Naive thymus-derived CD4-positive, alpha-beta T cell (primary cell): ENCODE results near the gene IRGQ. TPM values are rescaled to one million over a fixed set of nuclear protein-coding genes. Genes with fewer than 3 reads are reported as not detected.

Source experiments
- ATAC-seq: fragments of 150-1000 bp; cut with Tn5 transposase; 2 replicates; pipeline ENCODE4 v1.10.0; 2021; ENCODE audit warnings: mild to moderate bottlenecking, moderate library complexity
- CTCF ChIA-PET: fragments of 350-600 bp; sonication (Branson Sonifier 250); formaldehyde crosslinking; loops from one replicate; lab custom pipeline; 2021; ENCODE audit warnings: antibody characterized with exemption; lab: Charles Lee
- POLR2A ChIA-PET: fragments of 350-600 bp; sonication (Branson Sonifier 250); formaldehyde crosslinking; loops from one replicate; lab custom pipeline; 2021; ENCODE audit warnings: antibody characterized with exemption, inconsistent platforms; lab: Charles Lee
- DNase-seq, 9 donors: peaks; one replicate each; pipeline versions ENCODE4 v3.0.0 to v3.0.0-alpha.2; 2020 to 2022; ENCODE audit warnings: mixed read lengths in 1 of 9
- H3K27ac ChIP-seq: one replicate; pipeline ENCODE4 v1.7.0; 2013; ENCODE audit warnings: mild to moderate bottlenecking, low read depth, low read length, moderate library complexity
- H3K27me3 ChIP-seq, 2 donors: one replicate each; pipeline ENCODE4 v1.7.0; 2013; ENCODE audit warnings: low read length in 2 of 2, mild to moderate bottlenecking in 2 of 2, moderate library complexity in 2 of 2; ENCODE audit not compliant: control insufficient read depth in 2 of 2, insufficient read depth in 2 of 2
- H3K36me3 ChIP-seq, 3 experiments: 1 replicate in 2 of 3; 2 replicates in 1 of 3; pipeline ENCODE4 v1.7.0; 2013; ENCODE audit warnings: low read length in 3 of 3, mild to moderate bottlenecking in 3 of 3, moderate library complexity in 1 of 3; ENCODE audit not compliant: insufficient read depth in 3 of 3, control insufficient read depth in 2 of 3
- H3K4me1 ChIP-seq, 2 donors: one replicate each; pipeline ENCODE4 v1.7.0; 2013; ENCODE audit warnings: low read length in 2 of 2, mild to moderate bottlenecking in 2 of 2, moderate library complexity in 1 of 2; ENCODE audit not compliant: control insufficient read depth in 2 of 2, insufficient read depth in 2 of 2
- H3K4me3 ChIP-seq: 2 replicates; pipeline ENCODE4 v1.7.0; 2013; ENCODE audit warnings: mild to moderate bottlenecking, low read length
- H3K9me3 ChIP-seq, 3 experiments: 1 replicate in 2 of 3; 2 replicates in 1 of 3; pipeline ENCODE4 v1.7.0; 2013; ENCODE audit warnings: low read length in 3 of 3; ENCODE audit not compliant: control insufficient read depth in 2 of 3
- H3K27ac Mint-ChIP-seq, 9 donors: one replicate each; pipeline ENCODE4 v1.8.0; 2020 to 2022; ENCODE audit warnings: mixed read lengths in 9 of 9, mild to moderate bottlenecking in 8 of 9, moderate library complexity in 5 of 9, inconsistent platforms in 2 of 9
- H3K27me3 Mint-ChIP-seq, 5 donors: one replicate each; pipeline ENCODE4 v1.8.0; 2021 to 2022; ENCODE audit warnings: mixed read lengths in 5 of 5, mild to moderate bottlenecking in 1 of 5
- H3K36me3 Mint-ChIP-seq, 5 donors: one replicate each; pipeline ENCODE4 v1.8.0; 2020 to 2022; ENCODE audit warnings: mixed read lengths in 5 of 5, mild to moderate bottlenecking in 3 of 5, inconsistent platforms in 1 of 5
- H3K4me1 Mint-ChIP-seq, 7 donors: one replicate each; pipeline ENCODE4 v1.8.0; 2020 to 2022; ENCODE audit warnings: mixed read lengths in 7 of 7, mild to moderate bottlenecking in 3 of 7, inconsistent platforms in 1 of 7
- H3K4me3 Mint-ChIP-seq, 10 donors: one replicate each; pipeline ENCODE4 v1.8.0; 2020 to 2022; ENCODE audit warnings: mild to moderate bottlenecking in 10 of 10, mixed read lengths in 10 of 10, moderate library complexity in 6 of 10, inconsistent platforms in 2 of 10
- H3K9me3 Mint-ChIP-seq, 11 donors: one replicate each; pipeline ENCODE4 v1.8.0; 2020 to 2022; ENCODE audit warnings: mixed read lengths in 11 of 11, mild to moderate bottlenecking in 4 of 11, inconsistent platforms in 1 of 11, moderate library complexity in 1 of 11
- intact Hi-C, 2 donors: fragments of 100-400 bp; cut with micrococcal nuclease; formaldehyde crosslinking; loops; one replicate each; pipeline ENCODE4 v1.15.1; 2023
- polyA plus RNA-seq, 2 donors: library from polyadenylated mRNA; unstranded; fragments of 300-500 nt; fragmentation: Illumina TruSeq; gene quantifications; one replicate each; pipeline ENCODE4 v1.2.3, GENCODE V29; 2021
- total RNA-seq, 6 experiments: library from RNA in 5 of 6; stranded (reverse) in 5 of 6; gene quantifications; 1 replicate in 5 of 6; 2 replicates in 1 of 6; pipeline ENCODE4 v1.2.3 and lab custom pipeline; 2021 to 2026

Gene IRGQ
- total and polyA plus RNA-seq, 7 experiments from 2014 or later: 0.32 to 43.8 (median 13.7) TPM

- peaks cover 4 to 60% (median 22%) of the 10 kb centered on the region in 5 donors for H3K36me3 Mint-ChIP-seq
- no peak overlapping the region for H3K27ac Mint-ChIP-seq
- peaks cover 0 to 11% (median 3%) of the 10 kb centered on the region in 11 donors for H3K9me3 Mint-ChIP-seq
- ATAC-seq: no peak
- Histone ChIP-seq H3K4me1 (no peaks in the 10 kb centered on the region), H3K27ac (no peak overlapping the region), H3K4me3 (no peak overlapping the region), H3K9me3 (peaks cover 0 to 3% (median 0%) of the 10 kb centered on the region in 3 experiments), H3K36me3 (peaks cover 0 to 87% (median 21%) of the 10 kb centered on the region in 3 experiments), H3K27me3 (no peaks in the 10 kb centered on the region)
- H3K4me3 Mint-ChIP-seq: no peak overlapping the region
- peaks cover 0 to 4% (median 0%) of the 10 kb centered on the region in 7 donors for H3K4me1 Mint-ChIP-seq
- ChIA-PET POLR2A (no interaction called here), CTCF (interaction anchor here (1.4 kb wide), 1 partner anchor 12 kb away, joined by 4 read pairs; no protein-coding TSS in a partner anchor)
- intact Hi-C loops: no loop called here
- no peak for DNase-seq
- H3K27me3 Mint-ChIP-seq: no peaks in the 10 kb centered on the region
Measured at GRCh38 chr19:43544077-43544476, 51.9 kb downstream of the IRGQ start.

- H3K9me3 ChIP-seq: peaks cover 0 to 10% (median 0%) of the 10 kb centered on the region in 3 experiments
- H3K36me3 ChIP-seq: peaks cover 0 to 89% (median 18%) of the 10 kb centered on the region in 3 experiments
- Mint-ChIP-seq H3K4me3 (no peak overlapping the region), H3K4me1 (peaks cover 0 to 4% (median 0%) of the 10 kb centered on the region in 7 donors), H3K9me3 (peaks cover 0 to 20% (median 7%) of the 10 kb centered on the region in 11 donors), H3K36me3 (peaks cover 13 to 67% (median 38%) of the 10 kb centered on the region in 5 donors), H3K27me3 (no peaks in the 10 kb centered on the region), H3K27ac (peak overlapping the region in 2 of 9 donors; percentile 45 to 56)
- no peak overlapping the region for H3K4me3 ChIP-seq
- no peak for DNase-seq
- ChIA-PET CTCF (interaction anchor here (1.1 kb wide), 1 partner anchor 12 kb away, joined by 4 read pairs; no protein-coding TSS in a partner anchor), POLR2A (interaction anchor here (0.6 kb wide), 1 partner anchor 22 kb away, joined by 3 read pairs; no protein-coding TSS in a partner anchor)
- ATAC-seq: no peak
- no peak overlapping the region for H3K27ac ChIP-seq
- intact Hi-C loops: no loop called here
- no peaks in the 10 kb centered on the region for H3K4me1 ChIP-seq
- no peaks in the 10 kb centered on the region for H3K27me3 ChIP-seq
Measured at GRCh38 chr19:43541920-43542650, 53.8 kb downstream of the IRGQ start.

- Mint-ChIP-seq H3K27me3 (no peaks in the 10 kb centered on the region), H3K4me1 (peaks cover 0 to 10% (median 2%) of the 10 kb centered on the region in 7 donors), H3K9me3 (peaks cover 0 to 20% (median 7%) of the 10 kb centered on the region in 11 donors), H3K36me3 (peaks cover 13 to 67% (median 38%) of the 10 kb centered on the region in 5 donors), H3K27ac (peak overlapping the region in 2 of 9 donors; percentile 2 to 65), H3K4me3 (no peak overlapping the region)
- ChIA-PET POLR2A (no interaction called here), CTCF (no interaction called here)
- ATAC-seq (no peak), DNase-seq (no peak)
- H3K27ac ChIP-seq: no peak overlapping the region
- H3K27me3 ChIP-seq: no peaks in the 10 kb centered on the region
- peaks cover 0 to 74% (median 14%) of the 10 kb centered on the region in 3 experiments for H3K36me3 ChIP-seq
- intact Hi-C loops: no loop called here
- H3K4me3 ChIP-seq: no peak overlapping the region
- no peaks in the 10 kb centered on the region for H3K4me1 ChIP-seq
- peaks cover 0 to 10% (median 0%) of the 10 kb centered on the region in 3 experiments for H3K9me3 ChIP-seq
Measured at GRCh38 chr19:43540381-43540780, 55.6 kb downstream of the IRGQ start.

- H3K27ac ChIP-seq: no peak overlapping the region
- ChIA-PET CTCF (interaction anchor here (0.6 to 4.1 kb wide), 2 partner anchors 16 to 62 kb away, joined by 3 to 20 read pairs; no protein-coding TSS in a partner anchor), POLR2A (no interaction called here)
- no peak overlapping the region for H3K4me3 ChIP-seq
- DNase-seq (no peak), ATAC-seq (no peak)
- Mint-ChIP-seq H3K9me3 (peaks cover 0 to 20% (median 7%) of the 10 kb centered on the region in 11 donors), H3K27ac (peak overlapping the region in 1 of 9 donors; percentile 32), H3K27me3 (no peaks in the 10 kb centered on the region), H3K36me3 (peaks cover 13 to 57% (median 38%) of the 10 kb centered on the region in 5 donors), H3K4me3 (no peak overlapping the region), H3K4me1 (peaks cover 2 to 13% (median 3%) of the 10 kb centered on the region in 7 donors)
- peaks cover 0 to 59% (median 8%) of the 10 kb centered on the region in 3 experiments for H3K36me3 ChIP-seq
- peaks cover 0 to 10% (median 0%) of the 10 kb centered on the region in 3 experiments for H3K9me3 ChIP-seq
- no peaks in the 10 kb centered on the region for H3K27me3 ChIP-seq
- intact Hi-C loops: no loop called here
- peaks cover 3 to 5% of the 10 kb centered on the region in 2 donors for H3K4me1 ChIP-seq
Measured at GRCh38 chr19:43538922-43539321, 57.0 kb downstream of the IRGQ start.

GRCh38 chr19:43534816-43535761, 60.8 kb downstream of the IRGQ start:
- intact Hi-C loops: loop anchor here in 1 of 2 donors (1.0 kb wide), 1 partner anchor 61 kb away; the partner anchor contains the start of genes IRGQ and ZNF576
- Histone ChIP-seq H3K9me3 (peaks cover 0 to 10% (median 0%) of the 10 kb centered on the region in 3 experiments), H3K36me3 (peaks cover 0 to 22% (median 0%) of the 10 kb centered on the region in 3 experiments), H3K27me3 (no peaks in the 10 kb centered on the region), H3K4me1 (peaks cover 12 to 14% of the 10 kb centered on the region in 2 donors), H3K27ac (peak overlapping the region; percentile 68), H3K4me3 (no peak overlapping the region)
- Mint-ChIP-seq H3K4me3 (peak overlapping the region in 3 of 10 donors; percentile 54 to 62 (median 61)), H3K27ac (peak overlapping the region; percentile 18 to 98 (median 87)), H3K4me1 (peaks cover 5 to 27% (median 17%) of the 10 kb centered on the region in 7 donors), H3K27me3 (no peaks in the 10 kb centered on the region), H3K36me3 (peaks cover 13 to 24% (median 22%) of the 10 kb centered on the region in 5 donors), H3K9me3 (peaks cover 0 to 16% (median 7%) of the 10 kb centered on the region in 11 donors)
- no peak for ATAC-seq
- peak in 1 of 9 donors; percentile 2 for DNase-seq
- CTCF ChIA-PET: interaction anchor here (0.9 to 4.1 kb wide), 5 partner anchors 11 to 62 kb away, joined by 3 to 20 read pairs (median 6); no protein-coding TSS in a partner anchor
- POLR2A ChIA-PET: interaction anchor here (1.5 to 5.0 kb wide), 2 partner anchors 20 to 33 kb away, joined by 3 to 30 read pairs; no protein-coding TSS in a partner anchor
